ENCODE results near the gene SEMA6B. TPM values are rescaled to one million over a fixed set of nuclear protein-coding genes. Genes with fewer than 3 reads are reported as not detected.

SEMA6B gene
- total and polyA plus RNA-seq, 2 of the 8 experiments (the other 6 are each of a cell fraction or from before 2014, with no cell fraction given), result 31.3 to 54.4 TPM

GRCh38 chr19:4589579-4590410 is 30.3 kb upstream of the SEMA6B start (continued):
- TF ChIP-seq, protein P1, sequence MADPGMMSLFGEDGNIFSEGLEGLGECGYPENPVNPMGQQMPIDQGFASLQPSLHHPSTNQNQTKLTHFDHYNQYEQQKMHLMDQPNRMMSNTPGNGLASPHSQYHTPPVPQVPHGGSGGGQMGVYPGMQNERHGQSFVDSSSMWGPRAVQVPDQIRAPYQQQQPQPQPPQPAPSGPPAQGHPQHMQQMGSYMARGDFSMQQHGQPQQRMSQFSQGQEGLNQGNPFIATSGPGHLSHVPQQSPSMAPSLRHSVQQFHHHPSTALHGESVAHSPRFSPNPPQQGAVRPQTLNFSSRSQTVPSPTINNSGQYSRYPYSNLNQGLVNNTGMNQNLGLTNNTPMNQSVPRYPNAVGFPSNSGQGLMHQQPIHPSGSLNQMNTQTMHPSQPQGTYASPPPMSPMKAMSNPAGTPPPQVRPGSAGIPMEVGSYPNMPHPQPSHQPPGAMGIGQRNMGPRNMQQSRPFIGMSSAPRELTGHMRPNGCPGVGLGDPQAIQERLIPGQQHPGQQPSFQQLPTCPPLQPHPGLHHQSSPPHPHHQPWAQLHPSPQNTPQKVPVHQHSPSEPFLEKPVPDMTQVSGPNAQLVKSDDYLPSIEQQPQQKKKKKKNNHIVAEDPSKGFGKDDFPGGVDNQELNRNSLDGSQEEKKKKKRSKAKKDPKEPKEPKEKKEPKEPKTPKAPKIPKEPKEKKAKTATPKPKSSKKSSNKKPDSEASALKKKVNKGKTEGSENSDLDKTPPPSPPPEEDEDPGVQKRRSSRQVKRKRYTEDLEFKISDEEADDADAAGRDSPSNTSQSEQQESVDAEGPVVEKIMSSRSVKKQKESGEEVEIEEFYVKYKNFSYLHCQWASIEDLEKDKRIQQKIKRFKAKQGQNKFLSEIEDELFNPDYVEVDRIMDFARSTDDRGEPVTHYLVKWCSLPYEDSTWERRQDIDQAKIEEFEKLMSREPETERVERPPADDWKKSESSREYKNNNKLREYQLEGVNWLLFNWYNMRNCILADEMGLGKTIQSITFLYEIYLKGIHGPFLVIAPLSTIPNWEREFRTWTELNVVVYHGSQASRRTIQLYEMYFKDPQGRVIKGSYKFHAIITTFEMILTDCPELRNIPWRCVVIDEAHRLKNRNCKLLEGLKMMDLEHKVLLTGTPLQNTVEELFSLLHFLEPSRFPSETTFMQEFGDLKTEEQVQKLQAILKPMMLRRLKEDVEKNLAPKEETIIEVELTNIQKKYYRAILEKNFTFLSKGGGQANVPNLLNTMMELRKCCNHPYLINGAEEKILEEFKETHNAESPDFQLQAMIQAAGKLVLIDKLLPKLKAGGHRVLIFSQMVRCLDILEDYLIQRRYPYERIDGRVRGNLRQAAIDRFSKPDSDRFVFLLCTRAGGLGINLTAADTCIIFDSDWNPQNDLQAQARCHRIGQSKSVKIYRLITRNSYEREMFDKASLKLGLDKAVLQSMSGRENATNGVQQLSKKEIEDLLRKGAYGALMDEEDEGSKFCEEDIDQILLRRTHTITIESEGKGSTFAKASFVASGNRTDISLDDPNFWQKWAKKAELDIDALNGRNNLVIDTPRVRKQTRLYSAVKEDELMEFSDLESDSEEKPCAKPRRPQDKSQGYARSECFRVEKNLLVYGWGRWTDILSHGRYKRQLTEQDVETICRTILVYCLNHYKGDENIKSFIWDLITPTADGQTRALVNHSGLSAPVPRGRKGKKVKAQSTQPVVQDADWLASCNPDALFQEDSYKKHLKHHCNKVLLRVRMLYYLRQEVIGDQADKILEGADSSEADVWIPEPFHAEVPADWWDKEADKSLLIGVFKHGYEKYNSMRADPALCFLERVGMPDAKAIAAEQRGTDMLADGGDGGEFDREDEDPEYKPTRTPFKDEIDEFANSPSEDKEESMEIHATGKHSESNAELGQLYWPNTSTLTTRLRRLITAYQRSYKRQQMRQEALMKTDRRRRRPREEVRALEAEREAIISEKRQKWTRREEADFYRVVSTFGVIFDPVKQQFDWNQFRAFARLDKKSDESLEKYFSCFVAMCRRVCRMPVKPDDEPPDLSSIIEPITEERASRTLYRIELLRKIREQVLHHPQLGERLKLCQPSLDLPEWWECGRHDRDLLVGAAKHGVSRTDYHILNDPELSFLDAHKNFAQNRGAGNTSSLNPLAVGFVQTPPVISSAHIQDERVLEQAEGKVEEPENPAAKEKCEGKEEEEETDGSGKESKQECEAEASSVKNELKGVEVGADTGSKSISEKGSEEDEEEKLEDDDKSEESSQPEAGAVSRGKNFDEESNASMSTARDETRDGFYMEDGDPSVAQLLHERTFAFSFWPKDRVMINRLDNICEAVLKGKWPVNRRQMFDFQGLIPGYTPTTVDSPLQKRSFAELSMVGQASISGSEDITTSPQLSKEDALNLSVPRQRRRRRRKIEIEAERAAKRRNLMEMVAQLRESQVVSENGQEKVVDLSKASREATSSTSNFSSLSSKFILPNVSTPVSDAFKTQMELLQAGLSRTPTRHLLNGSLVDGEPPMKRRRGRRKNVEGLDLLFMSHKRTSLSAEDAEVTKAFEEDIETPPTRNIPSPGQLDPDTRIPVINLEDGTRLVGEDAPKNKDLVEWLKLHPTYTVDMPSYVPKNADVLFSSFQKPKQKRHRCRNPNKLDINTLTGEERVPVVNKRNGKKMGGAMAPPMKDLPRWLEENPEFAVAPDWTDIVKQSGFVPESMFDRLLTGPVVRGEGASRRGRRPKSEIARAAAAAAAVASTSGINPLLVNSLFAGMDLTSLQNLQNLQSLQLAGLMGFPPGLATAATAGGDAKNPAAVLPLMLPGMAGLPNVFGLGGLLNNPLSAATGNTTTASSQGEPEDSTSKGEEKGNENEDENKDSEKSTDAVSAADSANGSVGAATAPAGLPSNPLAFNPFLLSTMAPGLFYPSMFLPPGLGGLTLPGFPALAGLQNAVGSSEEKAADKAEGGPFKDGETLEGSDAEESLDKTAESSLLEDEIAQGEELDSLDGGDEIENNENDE (IDR thresholded peaks at IDR 0.05; ENCODE audit: insufficient replicate concordance, low read length), result no peak
- TF ChIP-seq SIX5 (IDR thresholded peaks at IDR 0.05; ENCODE audit: low read depth, low read length), result no peak
- TF ChIP-seq, protein P2, sequence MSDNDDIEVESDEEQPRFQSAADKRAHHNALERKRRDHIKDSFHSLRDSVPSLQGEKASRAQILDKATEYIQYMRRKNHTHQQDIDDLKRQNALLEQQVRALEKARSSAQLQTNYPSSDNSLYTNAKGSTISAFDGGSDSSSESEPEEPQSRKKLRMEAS (IDR thresholded peaks at IDR 0.05), result no peak
- TF ChIP-seq SIN3A (conservative IDR thresholded peaks at IDR 0.05 in 1 of 2, IDR thresholded peaks at IDR 0.05 in 1 of 2; ENCODE audit: low read depth in 1 of 2, low read length in 2 of 2), result no peak
- TF ChIP-seq TCF12 (IDR thresholded peaks at IDR 0.05; ENCODE audit: low read depth, low read length), result no peak
- no peak for TF ChIP-seq CBX8 (IDR thresholded peaks at IDR 0.05; ENCODE audit: borderline replicate concordance, low read depth, low read length)
- no peak for TF ChIP-seq ASH2L (IDR thresholded peaks at IDR 0.05; ENCODE audit: low read length)
- TF ChIP-seq POLR2AphosphoS5 (IDR thresholded peaks at IDR 0.05; ENCODE audit: low read depth, low read length), result no peak
- TF ChIP-seq KDM1A (IDR thresholded peaks at IDR 0.05; ENCODE audit: borderline replicate concordance, low read length), result no peak

Measured in H1 (cell line).